ENCODE measurements around the gene SMG6. TPM values are rescaled to one million over a fixed set of nuclear protein-coding genes. Genes with fewer than 3 reads are reported as not detected.

The SMG6 gene
- total and polyA plus RNA-seq, 2 donors (not counting 3 experiments of a cell fraction or from before 2014, with no cell fraction given): 40.1 to 42.2 TPM

GRCh38 chr17:2210726-2211125 lies 92.9 kb downstream of the SMG6 start:
- Histone ChIP-seq H2AFZ (ENCODE audit: low read depth, low read length) (no peak overlapping the region), H3K27ac (ENCODE audit: insufficient read depth, low read depth, low read length) (no peak overlapping the region), H4K20me1 (replicated peaks; ENCODE audit: control insufficient read depth, extremely low read depth, insufficient read depth, low read length) (no peaks in the 10 kb centered on the region), H3K27me3 (ENCODE audit: control insufficient read depth in 2 of 2, insufficient read depth in 2 of 2, low read length in 2 of 2) (no peaks in the 10 kb centered on the region), H3K36me3 (ENCODE audit: control insufficient read depth in 2 of 2, extremely low read depth in 1 of 2, insufficient read depth in 2 of 2, low read length in 2 of 2) (no peaks in the 10 kb centered on the region), H3K9me1 (replicated peaks; ENCODE audit: control insufficient read depth, extremely low read depth, insufficient read depth, low read length) (no peaks in the 10 kb centered on the region), H3K4me1 (ENCODE audit: control insufficient read depth, extremely low read depth, insufficient read depth, low read length) (peaks cover 34% of the 10 kb centered on the region), H3K79me2 (ENCODE audit: control insufficient read depth, insufficient read depth, low read length) (no peaks in the 10 kb centered on the region), H3K9me3 (replicated peaks; ENCODE audit: control insufficient read depth, insufficient read depth, low read length) (no peaks in the 10 kb centered on the region), H3K9ac (replicated peaks; ENCODE audit: extremely low read depth, insufficient read depth, low read length) (no peak overlapping the region), H3K4me3 (replicated peaks in 1 of 3; ENCODE audit: insufficient read depth in 1 of 3, low read depth in 1 of 3, low read length in 3 of 3) (no peak overlapping the region), H3K4me2 (ENCODE audit: insufficient read depth, low read length) (no peak overlapping the region)
- no TSS peak for BruUV-seq (replicated peaks)
- DNase-seq (ENCODE audit: low read depth, low spot score) (no peak), FAIRE-seq (no peak)
- TF ChIP-seq POLR2AphosphoS5 (IDR thresholded peaks at IDR 0.05; ENCODE audit: insufficient read depth, low read depth, low read length) (no peak), POLR2A (IDR thresholded peaks at IDR 0.05; ENCODE audit: low read depth, low read length) (no peak), EZH2 (IDR thresholded peaks at IDR 0.05; ENCODE audit: borderline replicate concordance, low read depth, low read length, severe bottlenecking) (no peak), GATA2 (IDR thresholded peaks at IDR 0.05; ENCODE audit: insufficient read depth, insufficient read length, low read depth, low read length) (no peak), JUN (IDR thresholded peaks at IDR 0.05; ENCODE audit: borderline replicate concordance, insufficient read depth, insufficient read length, low read depth) (no peak), MAX (IDR thresholded peaks at IDR 0.05; ENCODE audit: insufficient read depth, insufficient read length) (no peak)
- intact Hi-C loops (cut with micrococcal nuclease): no loop called here
- CTCF ChIA-PET: interaction anchor here (0.7 to 1.5 kb wide), 6 partner anchors 9 to 120 kb away, joined by 3 to 4 read pairs (median 3); no protein-coding TSS in a partner anchor
- dilution Hi-C loops (cut with MboI; ENCODE audit: extremely low pct_ligation_motif_present, low sequenced_read_pairs): no loop called here
- POLR2A ChIA-PET: interaction anchor here (0.7 kb wide), 1 partner anchor 128 kb away, joined by 3 read pairs; no protein-coding TSS in a partner anchor

- Histone ChIP-seq H3K9me1 (replicated peaks; ENCODE audit: control insufficient read depth, extremely low read depth, insufficient read depth, low read length) (no peaks in the 10 kb centered on the region), H3K79me2 (ENCODE audit: control insufficient read depth, insufficient read depth, low read length) (no peaks in the 10 kb centered on the region), H3K9ac (replicated peaks; ENCODE audit: extremely low read depth, insufficient read depth, low read length) (no peak overlapping the region), H3K27ac (ENCODE audit: insufficient read depth, low read depth, low read length) (no peak overlapping the region), H3K4me3 (replicated peaks in 1 of 3; ENCODE audit: insufficient read depth in 1 of 3, low read depth in 1 of 3, low read length in 3 of 3) (no peak overlapping the region), H3K9me3 (replicated peaks; ENCODE audit: control insufficient read depth, insufficient read depth, low read length) (no peaks in the 10 kb centered on the region), H2AFZ (ENCODE audit: low read depth, low read length) (no peak overlapping the region), H3K4me1 (ENCODE audit: control insufficient read depth, extremely low read depth, insufficient read depth, low read length) (peaks cover 29% of the 10 kb centered on the region), H3K36me3 (ENCODE audit: control insufficient read depth in 2 of 2, extremely low read depth in 1 of 2, insufficient read depth in 2 of 2, low read length in 2 of 2) (no peaks in the 10 kb centered on the region), H3K4me2 (ENCODE audit: insufficient read depth, low read length) (no peak overlapping the region), H4K20me1 (replicated peaks; ENCODE audit: control insufficient read depth, extremely low read depth, insufficient read depth, low read length) (no peaks in the 10 kb centered on the region), H3K27me3 (ENCODE audit: control insufficient read depth in 2 of 2, insufficient read depth in 2 of 2, low read length in 2 of 2) (no peaks in the 10 kb centered on the region)
- dilution Hi-C loops (cut with MboI; ENCODE audit: extremely low pct_ligation_motif_present, low sequenced_read_pairs) (no loop called here), intact Hi-C loops (cut with micrococcal nuclease) (no loop called here)
- no peak for FAIRE-seq
- ChIA-PET POLR2A (no interaction called here), CTCF (interaction anchor here (1.0 to 2.2 kb wide), 3 partner anchors 16 to 69 kb away, joined by 3 to 8 read pairs (median 3); no protein-coding TSS in a partner anchor)
- DNase-seq (ENCODE audit: low read depth, low spot score): no peak
- BruUV-seq (replicated peaks): no TSS peak
- TF ChIP-seq POLR2AphosphoS5 (IDR thresholded peaks at IDR 0.05; ENCODE audit: insufficient read depth, low read depth, low read length): no peak
- TF ChIP-seq POLR2A (IDR thresholded peaks at IDR 0.05; ENCODE audit: low read depth, low read length): no peak
- TF ChIP-seq JUN (IDR thresholded peaks at IDR 0.05; ENCODE audit: borderline replicate concordance, insufficient read depth, insufficient read length, low read depth): no peak
- no peak for TF ChIP-seq MAX (IDR thresholded peaks at IDR 0.05; ENCODE audit: insufficient read depth, insufficient read length)
- no peak for TF ChIP-seq GATA2 (IDR thresholded peaks at IDR 0.05; ENCODE audit: insufficient read depth, insufficient read length, low read depth, low read length)
- no peak for TF ChIP-seq FOS (IDR thresholded peaks at IDR 0.05; ENCODE audit: borderline replicate concordance, insufficient read depth, low read length)
- no peak for TF ChIP-seq EZH2 (IDR thresholded peaks at IDR 0.05; ENCODE audit: borderline replicate concordance, low read depth, low read length, severe bottlenecking)
- no peak for TF ChIP-seq MYC (IDR thresholded peaks at IDR 0.05; ENCODE audit: low read depth, low read length)
These were observed 95.6 kb downstream of the SMG6 start for GRCh38 chr17:2207815-2208515.
